Activated T-helper 17 cell treated with anti-CD3 and anti-CD28 coated beads, Interleukin-2, amount 50 U/mL, for 72 hours (primary cell): ENCODE results near the gene CCSER1. TPM values are rescaled to one million over a fixed set of nuclear protein-coding genes. Genes with fewer than 3 reads are reported as not detected.

Experiments
- ATAC-seq: fragments of 150-1000 bp; cut with Tn5 transposase; replicated peaks from 2 replicates; pipeline ENCODE4 v1.10.0; 2021; ENCODE audit warnings: mild to moderate bottlenecking, moderate library complexity
- H3K27ac Mint-ChIP-seq: one replicate; pipeline ENCODE4 v1.8.0; 2022; ENCODE audit warnings: mixed read lengths
- H3K27me3 Mint-ChIP-seq: one replicate; pipeline ENCODE4 v1.8.0; 2022; ENCODE audit warnings: mixed read lengths
- H3K36me3 Mint-ChIP-seq: one replicate; pipeline ENCODE4 v1.8.0; 2022; ENCODE audit warnings: low read depth, mild to moderate bottlenecking, mixed read lengths
- H3K4me1 Mint-ChIP-seq: one replicate; pipeline ENCODE4 v1.8.0; 2022; ENCODE audit warnings: mixed read lengths
- H3K4me3 Mint-ChIP-seq: one replicate; pipeline ENCODE4 v1.8.0; 2022; ENCODE audit warnings: mild to moderate bottlenecking, mixed read lengths
- H3K9me3 Mint-ChIP-seq: one replicate; pipeline ENCODE4 v1.8.0; 2022; ENCODE audit warnings: mixed read lengths
- total RNA-seq, 2 donors: library from RNA; stranded (reverse); gene quantifications; one replicate each; pipeline ENCODE4 v1.2.3, GENCODE V29; 2022

CCSER1 gene
- total RNA-seq, 2 donors from 2014 or later, result 0.64 to 0.78 TPM

- no peak overlapping the region for H3K27ac Mint-ChIP-seq
- H3K36me3 Mint-ChIP-seq, result no peaks in the 10 kb centered on the region
- H3K27me3 Mint-ChIP-seq, result no peaks in the 10 kb centered on the region
- H3K4me3 Mint-ChIP-seq, result no peak overlapping the region
- ATAC-seq, result no peak
- no peaks in the 10 kb centered on the region for H3K4me1 Mint-ChIP-seq
- H3K9me3 Mint-ChIP-seq, result no peaks in the 10 kb centered on the region
These were observed 459.6 kb downstream of the CCSER1 start for GRCh38 chr4:90586799-90587198.

DNA sequence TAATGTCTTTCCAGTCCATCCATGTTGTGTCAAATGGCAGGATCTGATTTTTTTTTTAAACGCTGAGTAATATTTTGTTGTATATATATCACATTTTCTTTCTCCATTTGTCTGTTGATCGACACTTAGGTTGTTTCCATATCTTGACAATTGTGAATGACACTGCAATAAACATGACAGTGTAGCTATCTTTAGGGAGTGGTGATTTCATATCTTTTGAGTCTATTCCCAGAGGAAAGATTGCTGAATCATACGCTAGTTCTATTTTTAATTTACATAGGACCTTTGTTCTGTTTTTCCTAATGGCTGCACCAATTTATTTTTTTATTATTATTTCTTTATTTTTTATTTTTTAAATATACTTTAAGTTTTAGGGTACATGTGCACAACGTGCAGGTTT, 470.7 kb downstream of the CCSER1 start:
- no peak overlapping the region for H3K4me3 Mint-ChIP-seq

DNA sequence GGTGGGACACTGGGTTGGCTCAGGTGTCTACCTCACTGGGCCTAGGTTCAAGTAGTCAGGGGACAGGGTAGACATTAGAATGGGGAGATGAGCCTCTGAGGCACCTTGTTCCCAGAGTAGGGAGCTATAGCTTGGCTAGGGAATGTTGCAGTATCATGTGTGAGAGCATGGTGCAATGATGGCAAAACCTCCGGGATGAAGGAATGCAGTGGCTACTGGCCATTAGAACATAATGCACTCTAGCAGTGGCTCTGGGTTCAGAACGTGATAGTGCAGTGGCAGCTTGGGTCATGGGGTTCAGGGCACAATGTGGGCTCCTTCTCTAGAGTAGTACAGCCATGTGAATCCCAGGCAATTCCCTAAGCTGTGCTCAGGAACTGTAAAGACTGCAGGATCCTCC, 471.5 kb downstream of the CCSER1 start:
- H3K36me3 Mint-ChIP-seq, result no peaks in the 10 kb centered on the region
- H3K4me3 Mint-ChIP-seq, result no peak overlapping the region
- no peaks in the 10 kb centered on the region for H3K27me3 Mint-ChIP-seq
- no peak overlapping the region for H3K27ac Mint-ChIP-seq
- peaks cover 4% of the 10 kb centered on the region for H3K9me3 Mint-ChIP-seq
- no peak for ATAC-seq
- H3K4me1 Mint-ChIP-seq, result no peaks in the 10 kb centered on the region

More for the DNA sequence above, 470.7 kb downstream of the CCSER1 start:
- Mint-ChIP-seq H3K36me3 (no peaks in the 10 kb centered on the region), H3K9me3 (peaks cover 4% of the 10 kb centered on the region), H3K27me3 (no peaks in the 10 kb centered on the region), H3K4me1 (no peaks in the 10 kb centered on the region), H3K27ac (no peak overlapping the region)
- no peak for ATAC-seq

DNA sequence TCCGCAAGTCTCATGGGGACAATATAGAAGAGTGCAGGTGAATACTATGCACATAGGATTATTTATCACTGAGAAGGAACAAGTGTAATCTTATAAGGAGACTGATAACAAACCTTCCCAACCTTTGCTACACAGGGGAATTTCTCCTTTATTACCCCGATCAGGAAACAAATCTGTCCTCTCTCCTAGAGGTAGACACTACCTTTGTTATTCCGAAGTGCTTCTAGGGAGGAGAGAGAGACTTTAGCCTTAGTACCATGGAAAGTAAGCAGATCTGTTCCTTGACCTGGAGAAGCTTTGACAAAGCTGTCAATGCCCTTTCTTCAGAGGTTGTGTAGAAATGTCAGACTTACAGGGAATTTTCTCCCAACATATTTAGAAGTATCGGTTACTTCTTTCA, 475.5 kb downstream of the CCSER1 start:
- no peak overlapping the region for H3K27ac Mint-ChIP-seq
- no peaks in the 10 kb centered on the region for H3K36me3 Mint-ChIP-seq
- ATAC-seq, result no peak
- H3K4me1 Mint-ChIP-seq, result no peaks in the 10 kb centered on the region
- H3K4me3 Mint-ChIP-seq, result no peak overlapping the region
- H3K9me3 Mint-ChIP-seq, result peaks cover 4% of the 10 kb centered on the region
- H3K27me3 Mint-ChIP-seq, result no peaks in the 10 kb centered on the region

DNA sequence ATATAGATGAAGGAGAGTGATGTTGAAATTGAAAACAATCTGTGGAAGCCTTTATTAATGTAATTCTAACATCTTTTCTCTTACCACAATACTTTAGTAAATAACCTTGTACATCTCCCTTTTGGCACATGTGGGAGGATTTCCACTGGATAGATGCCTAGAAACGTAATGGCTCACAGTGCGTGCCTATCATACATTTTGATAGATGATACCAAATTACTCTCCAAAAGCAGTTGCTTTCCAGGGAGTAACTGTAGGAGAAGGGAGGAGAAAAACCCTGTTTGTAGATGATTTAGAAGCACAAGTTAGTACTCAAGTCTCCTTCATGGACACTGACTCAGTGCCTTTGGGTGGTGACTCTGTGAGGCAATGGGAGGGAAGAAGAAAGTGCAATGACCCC, 476.3 kb downstream of the CCSER1 start:
- Mint-ChIP-seq H3K27me3 (no peaks in the 10 kb centered on the region), H3K4me1 (no peaks in the 10 kb centered on the region), H3K36me3 (no peaks in the 10 kb centered on the region), H3K4me3 (no peak overlapping the region), H3K9me3 (peaks cover 2% of the 10 kb centered on the region), H3K27ac (no peak overlapping the region)
- ATAC-seq, result no peak

DNA sequence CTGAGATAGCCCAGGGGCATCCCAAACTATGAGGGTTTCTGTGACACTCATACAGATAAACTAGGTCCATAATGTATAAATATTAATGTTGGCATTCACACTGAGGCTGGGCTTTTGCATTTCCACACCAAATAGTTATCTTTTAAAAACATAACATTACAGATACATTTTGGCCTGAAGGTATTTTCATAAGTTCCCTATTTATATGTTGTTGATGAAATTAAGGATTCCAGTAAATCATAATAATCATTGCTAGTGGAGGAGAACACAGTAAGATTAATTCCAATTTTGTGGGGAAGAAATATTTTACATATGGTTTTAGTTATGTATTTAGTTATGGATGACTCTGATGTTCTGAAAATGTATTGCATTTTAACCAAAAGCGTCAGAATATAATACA, 479.6 kb downstream of the CCSER1 start:
- Mint-ChIP-seq H3K4me3 (no peak overlapping the region), H3K9me3 (peaks cover 5% of the 10 kb centered on the region), H3K4me1 (no peaks in the 10 kb centered on the region), H3K27ac (no peak overlapping the region), H3K27me3 (no peaks in the 10 kb centered on the region), H3K36me3 (no peaks in the 10 kb centered on the region)
- no peak for ATAC-seq

DNA sequence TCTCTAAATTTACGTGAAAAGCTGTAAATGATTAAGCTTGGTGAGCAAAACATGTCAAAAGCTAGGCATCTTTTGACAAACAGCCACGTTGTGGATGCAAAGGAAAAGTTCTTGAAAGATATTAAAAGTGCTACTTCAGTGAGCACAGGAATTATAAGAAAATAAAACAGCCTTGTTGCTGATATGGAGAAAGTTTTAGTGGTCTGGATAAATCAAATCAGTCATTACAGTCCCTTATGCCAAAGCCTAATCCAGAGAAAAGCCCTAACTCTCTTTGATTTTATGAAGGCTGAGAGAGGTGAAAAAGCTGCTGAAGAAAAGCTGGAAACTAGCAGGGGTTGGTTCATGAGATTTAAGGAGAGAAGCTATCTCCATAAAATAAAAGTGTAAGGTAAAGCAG, 487.2 kb downstream of the CCSER1 start:
- no peak overlapping the region for H3K27ac Mint-ChIP-seq
- H3K9me3 Mint-ChIP-seq, result peaks cover 8% of the 10 kb centered on the region
- no peak overlapping the region for H3K4me3 Mint-ChIP-seq
- H3K36me3 Mint-ChIP-seq, result no peaks in the 10 kb centered on the region
- ATAC-seq, result no peak
- H3K27me3 Mint-ChIP-seq, result no peaks in the 10 kb centered on the region
- H3K4me1 Mint-ChIP-seq, result no peaks in the 10 kb centered on the region

GRCh38 chr4:90621080-90621479, 493.9 kb downstream of the CCSER1 start:
- Mint-ChIP-seq H3K36me3 (no peaks in the 10 kb centered on the region), H3K27ac (no peak overlapping the region), H3K27me3 (no peaks in the 10 kb centered on the region), H3K9me3 (peaks cover 3% of the 10 kb centered on the region), H3K4me3 (no peak overlapping the region), H3K4me1 (no peaks in the 10 kb centered on the region)
- no peak for ATAC-seq

DNA sequence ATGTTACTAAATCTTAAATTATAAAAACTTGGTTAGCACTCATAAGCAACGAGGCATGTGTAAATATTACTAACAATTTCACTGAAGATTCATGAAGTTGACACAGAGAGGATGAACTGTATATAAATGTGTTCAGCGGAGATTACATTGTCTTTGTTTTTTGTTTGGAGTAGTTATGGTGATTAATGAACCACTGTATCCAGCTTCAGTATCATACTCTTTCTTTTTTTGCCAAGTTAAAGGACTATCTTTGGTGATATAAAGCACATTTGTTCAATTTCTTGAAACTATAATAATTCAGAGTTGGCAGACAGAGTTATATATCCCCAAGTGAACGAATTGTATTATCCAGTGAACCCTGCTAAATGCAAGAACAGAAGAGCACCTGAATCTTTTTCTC, 497.6 kb downstream of the CCSER1 start:
- Mint-ChIP-seq H3K4me1 (no peaks in the 10 kb centered on the region), H3K9me3 (peaks cover 3% of the 10 kb centered on the region), H3K4me3 (no peak overlapping the region), H3K27me3 (no peaks in the 10 kb centered on the region), H3K27ac (no peak overlapping the region), H3K36me3 (no peaks in the 10 kb centered on the region)
- no peak for ATAC-seq

- H3K27me3 Mint-ChIP-seq, result no peaks in the 10 kb centered on the region
- ATAC-seq, result no peak
- H3K36me3 Mint-ChIP-seq, result no peaks in the 10 kb centered on the region
- H3K27ac Mint-ChIP-seq, result no peak overlapping the region
- H3K4me3 Mint-ChIP-seq, result no peak overlapping the region
- H3K9me3 Mint-ChIP-seq, result no peaks in the 10 kb centered on the region
- H3K4me1 Mint-ChIP-seq, result no peaks in the 10 kb centered on the region
These were observed 514.8 kb downstream of the CCSER1 start for GRCh38 chr4:90641861-90642599.

DNA sequence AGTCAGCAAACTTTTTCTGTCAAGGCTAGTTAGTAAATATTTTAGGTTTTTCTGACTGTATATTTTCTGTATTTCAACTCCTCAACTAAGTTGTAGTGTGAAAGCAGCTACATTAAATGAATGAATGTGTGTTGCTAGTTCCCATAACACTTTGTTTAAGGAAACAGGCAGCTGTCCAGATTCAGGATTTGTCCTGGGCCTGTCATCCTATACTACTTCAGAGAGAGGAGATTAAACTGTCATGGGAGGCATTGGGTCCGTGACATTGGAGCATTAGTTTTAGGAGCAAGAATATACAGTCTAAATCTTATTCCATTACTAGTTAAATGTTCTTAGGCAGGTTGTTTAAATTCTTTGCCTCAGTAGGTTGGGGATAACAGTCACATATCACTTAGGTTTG, 516.0 kb downstream of the CCSER1 start:
- Mint-ChIP-seq H3K4me3 (no peak overlapping the region), H3K4me1 (no peaks in the 10 kb centered on the region), H3K27me3 (no peaks in the 10 kb centered on the region), H3K9me3 (no peaks in the 10 kb centered on the region), H3K36me3 (no peaks in the 10 kb centered on the region), H3K27ac (no peak overlapping the region)
- ATAC-seq, result no peak

GRCh38 chr4:90648311-90648710, 521.1 kb downstream of the CCSER1 start:
- Mint-ChIP-seq H3K4me1 (no peaks in the 10 kb centered on the region), H3K9me3 (peaks cover 5% of the 10 kb centered on the region), H3K4me3 (no peak overlapping the region), H3K36me3 (no peaks in the 10 kb centered on the region), H3K27ac (no peak overlapping the region), H3K27me3 (no peaks in the 10 kb centered on the region)
- ATAC-seq, result no peak

DNA sequence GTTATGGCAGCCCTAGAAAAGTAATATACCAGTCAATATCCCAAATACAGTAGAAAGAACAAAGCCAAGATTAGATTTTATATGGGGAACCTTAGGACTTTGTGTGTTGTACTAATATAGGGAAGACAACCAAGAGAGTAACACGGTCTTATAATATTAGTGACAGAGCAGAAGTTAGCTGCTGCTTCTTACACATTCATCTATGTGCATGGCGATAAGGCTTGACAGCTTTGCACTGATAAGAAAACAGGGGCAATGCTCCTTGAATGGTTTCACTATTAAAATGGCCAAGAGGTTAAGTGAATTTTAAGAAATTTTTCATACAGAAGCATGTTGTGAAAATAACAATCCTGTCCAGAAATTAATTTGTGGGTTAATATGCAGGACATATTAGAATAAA, 521.6 kb downstream of the CCSER1 start:
- Mint-ChIP-seq H3K9me3 (peaks cover 8% of the 10 kb centered on the region), H3K4me3 (no peak overlapping the region)
- ATAC-seq, result no peak

GRCh38 chr4:90660672-90661071, 533.5 kb downstream of the CCSER1 start:
- H3K36me3 Mint-ChIP-seq, result no peaks in the 10 kb centered on the region
- no peaks in the 10 kb centered on the region for H3K27me3 Mint-ChIP-seq
- ATAC-seq, result no peak
- no peaks in the 10 kb centered on the region for H3K4me1 Mint-ChIP-seq
- H3K4me3 Mint-ChIP-seq, result no peak overlapping the region
- no peak overlapping the region for H3K27ac Mint-ChIP-seq
- peaks cover 3% of the 10 kb centered on the region for H3K9me3 Mint-ChIP-seq

More for the DNA sequence above, 521.6 kb downstream of the CCSER1 start:
- Mint-ChIP-seq H3K27me3 (no peaks in the 10 kb centered on the region), H3K27ac (no peak overlapping the region), H3K36me3 (no peaks in the 10 kb centered on the region), H3K4me1 (no peaks in the 10 kb centered on the region)

GRCh38 chr4:90670183-90670582, 543.0 kb downstream of the CCSER1 start:
- ATAC-seq, result no peak
- H3K27me3 Mint-ChIP-seq, result no peaks in the 10 kb centered on the region
- H3K4me3 Mint-ChIP-seq, result no peak overlapping the region
- H3K9me3 Mint-ChIP-seq, result peaks cover 3% of the 10 kb centered on the region
- no peak overlapping the region for H3K27ac Mint-ChIP-seq
- H3K4me1 Mint-ChIP-seq, result no peaks in the 10 kb centered on the region
- H3K36me3 Mint-ChIP-seq, result no peaks in the 10 kb centered on the region

DNA sequence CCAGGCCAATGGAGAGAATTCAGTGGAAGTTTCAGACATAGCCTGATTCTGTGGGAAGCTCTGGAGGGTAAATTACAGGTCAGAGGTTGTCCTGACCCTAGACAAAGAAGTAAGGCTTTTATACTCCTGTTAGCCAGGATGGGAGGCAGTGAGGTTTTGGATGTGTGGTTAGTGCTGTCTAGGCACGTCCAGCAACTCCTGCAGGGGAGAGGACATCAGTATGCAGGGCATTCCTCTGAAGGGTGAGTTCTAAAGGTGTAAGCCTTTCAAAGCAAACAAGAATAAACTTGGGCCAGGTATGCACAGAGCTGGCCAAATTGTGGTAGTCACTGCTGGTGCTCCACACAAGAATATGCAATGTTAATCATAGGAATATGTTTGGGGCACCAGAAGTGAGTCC, 562.5 kb downstream of the CCSER1 start:
- no peaks in the 10 kb centered on the region for H3K4me1 Mint-ChIP-seq
- H3K4me3 Mint-ChIP-seq, result no peak overlapping the region
- H3K27me3 Mint-ChIP-seq, result no peaks in the 10 kb centered on the region
- H3K27ac Mint-ChIP-seq, result no peak overlapping the region
- H3K36me3 Mint-ChIP-seq, result no peaks in the 10 kb centered on the region
- no peaks in the 10 kb centered on the region for H3K9me3 Mint-ChIP-seq
- ATAC-seq, result no peak
